Heart left ventricle (tissue), 16 donors: ENCODE results near the gene ASTN2. TPM values are rescaled to one million over a fixed set of nuclear protein-coding genes. Genes with fewer than 3 reads are reported as not detected.
A peak's percentile ranks its signal among the peaks of the same experiment; 100 is the strongest.

Experiments
- ATAC-seq, 4 donors: fragments of 200-7000 bp; cut with Tn5 transposase; one replicate each; pipeline ENCODE4 v1.9.1; 2020 to 2022; ENCODE audit warnings: moderate library complexity in 4 of 4, mild to moderate bottlenecking in 3 of 4, moderate number of reproducible peaks in 1 of 4
- DNase-seq, 5 donors: peaks; one replicate each; pipeline ENCODE4 v3.0.0-alpha.2; 2020
- H3K27ac ChIP-seq, 12 donors: fragments of 200-600 bp; sonication (generic) in 4 of 12; one replicate each; pipeline versions ENCODE4 v1.5.0 to v1.8.0; 2016 to 2022; ENCODE audit warnings: mild to moderate bottlenecking in 2 of 12
- H3K27me3 ChIP-seq, 9 donors: fragments of 200-600 bp; sonication (generic) in 2 of 9; one replicate each; pipeline versions ENCODE4 v1.5.1 to v1.8.0; 2016 to 2022; ENCODE audit warnings: mild to moderate bottlenecking in 3 of 9
- H3K36me3 ChIP-seq, 9 donors: fragments of 200-600 bp; sonication (generic) in 2 of 9; one replicate each; pipeline versions ENCODE4 v1.5.0 to v1.8.0; 2018 to 2022; ENCODE audit warnings: mild to moderate bottlenecking in 2 of 9
- H3K4me1 ChIP-seq, 12 donors: fragments of 200-600 bp; sonication (generic) in 4 of 12; one replicate each; pipeline versions ENCODE4 v1.5.0 to v1.8.0; 2016 to 2022; ENCODE audit warnings: mild to moderate bottlenecking in 3 of 12
- H3K4me3 ChIP-seq, 12 donors: fragments of 200-600 bp; sonication (generic) in 4 of 12; one replicate each; pipeline versions ENCODE4 v1.5.0 to v1.8.0; 2017 to 2022; ENCODE audit warnings: mild to moderate bottlenecking in 9 of 12, moderate library complexity in 4 of 12
- H3K9me3 ChIP-seq, 12 donors: fragments of 200-600 bp; sonication (generic) in 4 of 12; one replicate each; pipeline versions ENCODE4 v1.5.0 to v1.8.0; 2016 to 2022; ENCODE audit warnings: mild to moderate bottlenecking in 1 of 12
- POLR2A ChIP-seq, 2 donors: fragments of 450-650 bp; IDR thresholded peaks; one replicate each; pipeline ENCODE4 v1.6.1; 2017; ENCODE audit warnings: antibody characterized with exemption in 2 of 2, mild to moderate bottlenecking in 2 of 2, moderate library complexity in 2 of 2
- WGBS, 4 donors: extraction: QIAGEN DNeasy Blood & Tissue Kit in 2 of 4; methylation state at CpG; one replicate each; pipeline versions ENCODE4 v1.1.5 to v1.1.7; 2013 to 2018; 5-methylcytosine and 5-hydroxymethylcytosine counted together
- intact Hi-C, 10 donors: fragments of 100-400 bp; cut with DNase I; formaldehyde crosslinking; loops; one replicate each; pipeline versions ENCODE4 v1.11.1 to v1.14.2; 2022
- polyA plus RNA-seq, 2 donors: library from polyadenylated mRNA; stranded (reverse); fragments of 200-250 nt; gene quantifications; one replicate each; pipeline ENCODE4 v1.2.3, GENCODE V29; 2013
- total RNA-seq, 9 donors: library from RNA; depleted of rRNA in 2 of 9; stranded (reverse); fragments of >200 nt in 2 of 9; fragmentation: NEBNext Ultra II Directional in 3 of 9; extraction: Animal tissue kit (Norgen Biotek cat#: 25700) in 3 of 9; gene quantifications; one replicate each; pipeline versions ENCODE4 v1.1.0 to v1.2.4, GENCODE V29; 2016 to 2023
- TF ChIP-seq, protein P1 (sequence below), 12 donors: fragments of 200-600 bp; sonication (generic) in 4 of 12; IDR thresholded peaks; one replicate each; pipeline versions ENCODE4 v1.5.0 to v1.8.0; 2018 to 2022; ENCODE audit warnings: antibody characterized with exemption in 12 of 12, mild to moderate bottlenecking in 5 of 12
- donor health status: ischemic (EF 13 %, LVEDD 7.1; RV severe dilation, severe dysfunction).
- donor health status: healthy with polysubstance abuse.
- donor health status: DM: no; HTN: yes; CAD: no.
- donor health status: DM: no; HTN: no; CAD: no.
- donor health status: ischemic (EF 25% LVEDD 6.9; RV normal size, moderate dysfunction).
- donor health status: ischemic (EF 25% LVEDD 5.7; RV mildly dilated, moderate dysfunction).
- donor health status: healthy.
- donor health status: DM: yes; HTN: yes; CAD: no.
- donor health status: ischemic (EF 35%, LVEDD 5.7; RV mildly dilated, moderate dysfunction).
- donor health status: nonischemic (EF 11% LVEDD 7.7; RV severe dilation, severe dysfunction).
- donor health status: DM: yes; HTN: yes; CAD: no.
- donor health status: PGD.
- donor health status: ischemic (EF 29% LVEDD 5.4; RV normal size, mild dysfunction).
- donor health status: nonischemic (EF 23%, LVEDD 6.1; RV moderate dilation, normal function).

ASTN2 gene
- total and polyA plus RNA-seq, 11 donors = 2.5 to 6.0 (median 3.5) TPM

DNA sequence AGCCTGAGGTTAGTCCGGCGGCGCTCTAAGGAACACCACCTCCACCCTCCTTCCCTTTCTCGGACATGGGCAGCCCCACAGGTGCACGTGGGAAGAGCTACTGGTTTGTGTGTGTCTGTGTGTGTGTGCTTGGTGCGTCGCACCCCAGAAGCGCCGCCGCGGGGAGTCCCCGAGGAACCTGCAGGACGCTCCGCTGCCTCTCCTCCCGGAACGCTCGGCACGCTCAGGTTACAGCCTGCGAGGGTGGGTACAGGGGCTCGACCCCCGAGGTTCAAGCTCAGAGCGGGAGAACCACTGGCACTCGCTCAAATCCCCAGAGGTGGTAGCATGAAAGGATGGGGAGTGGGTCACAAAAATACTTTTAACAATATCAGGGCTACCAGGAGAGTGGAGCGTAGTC is 2.0 kb downstream of the ASTN2 start:
- intact Hi-C loops = loop anchor here in 6 of 10 donors (5.0 to 10.0 kb wide), 5 partner anchors 168 to 336 kb away; no protein-coding TSS in a partner anchor
- Histone ChIP-seq H3K4me1 (peaks cover 0 to 28% (median 5%) of the 10 kb centered on the region in 12 donors), H3K27me3 (peaks cover 23 to 72% (median 42%) of the 10 kb centered on the region in 9 donors), H3K9me3 (no peaks in the 10 kb centered on the region), H3K27ac (no peak overlapping the region), H3K4me3 (peak overlapping the region in 7 of 12 donors; percentile 37 to 59 (median 51)), H3K36me3 (no peaks in the 10 kb centered on the region)
- WGBS, 4 donors = 2 to 10% (median 8%) methylated on average over 18 to 24 of the region's 24 CpGs
- no peak for ATAC-seq
- TF ChIP-seq POLR2A (IDR thresholded peaks at IDR 0.05) = no peak
- TF ChIP-seq, protein P1, sequence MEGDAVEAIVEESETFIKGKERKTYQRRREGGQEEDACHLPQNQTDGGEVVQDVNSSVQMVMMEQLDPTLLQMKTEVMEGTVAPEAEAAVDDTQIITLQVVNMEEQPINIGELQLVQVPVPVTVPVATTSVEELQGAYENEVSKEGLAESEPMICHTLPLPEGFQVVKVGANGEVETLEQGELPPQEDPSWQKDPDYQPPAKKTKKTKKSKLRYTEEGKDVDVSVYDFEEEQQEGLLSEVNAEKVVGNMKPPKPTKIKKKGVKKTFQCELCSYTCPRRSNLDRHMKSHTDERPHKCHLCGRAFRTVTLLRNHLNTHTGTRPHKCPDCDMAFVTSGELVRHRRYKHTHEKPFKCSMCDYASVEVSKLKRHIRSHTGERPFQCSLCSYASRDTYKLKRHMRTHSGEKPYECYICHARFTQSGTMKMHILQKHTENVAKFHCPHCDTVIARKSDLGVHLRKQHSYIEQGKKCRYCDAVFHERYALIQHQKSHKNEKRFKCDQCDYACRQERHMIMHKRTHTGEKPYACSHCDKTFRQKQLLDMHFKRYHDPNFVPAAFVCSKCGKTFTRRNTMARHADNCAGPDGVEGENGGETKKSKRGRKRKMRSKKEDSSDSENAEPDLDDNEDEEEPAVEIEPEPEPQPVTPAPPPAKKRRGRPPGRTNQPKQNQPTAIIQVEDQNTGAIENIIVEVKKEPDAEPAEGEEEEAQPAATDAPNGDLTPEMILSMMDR (IDR thresholded peaks at IDR 0.05) = no peak
- DNase-seq = peak in 1 of 5 donors; percentile 54

DNA sequence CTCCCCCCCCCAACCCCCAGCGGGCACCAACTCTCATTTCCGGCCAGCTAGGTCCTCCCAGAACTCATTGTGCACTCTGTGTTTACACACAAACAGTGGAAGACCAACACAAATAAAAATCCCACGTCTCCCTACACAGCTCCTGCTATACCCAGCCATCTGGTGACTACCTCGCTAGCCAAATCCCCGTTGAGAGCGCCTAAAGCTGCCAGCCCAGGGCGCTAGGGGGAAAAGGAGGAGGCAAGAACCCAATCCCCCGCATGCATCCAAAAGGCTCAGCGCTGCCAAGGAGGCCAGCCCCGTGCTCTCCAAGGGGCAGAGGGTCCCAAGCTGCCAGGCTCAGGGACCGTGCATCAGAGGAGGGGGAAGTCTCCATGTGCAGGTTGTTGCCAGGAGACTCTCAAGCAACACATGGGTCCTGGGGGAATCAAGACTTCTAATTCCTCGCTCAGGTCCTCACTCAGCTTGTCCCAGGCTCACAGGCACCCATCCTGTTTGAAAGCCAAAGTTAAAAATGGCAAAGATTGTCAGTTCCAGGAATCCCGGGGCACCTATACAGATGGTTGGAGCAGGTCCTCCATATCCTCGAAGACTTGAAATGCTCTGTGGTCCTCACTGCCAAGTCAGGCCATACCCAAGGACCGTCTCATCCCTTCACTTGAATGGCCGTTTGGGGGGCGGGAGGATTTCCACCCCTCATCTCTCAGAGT is 2.7 kb downstream of the ASTN2 start:
- no peak overlapping the region for H3K27ac ChIP-seq
- H3K9me3 ChIP-seq = no peaks in the 10 kb centered on the region
- H3K36me3 ChIP-seq = no peaks in the 10 kb centered on the region
- WGBS, 4 donors = 30 to 40% (median 36%) methylated on average over 8 to 17 of the region's 17 CpGs
- TF ChIP-seq POLR2A (IDR thresholded peaks at IDR 0.05) = no peak
- TF ChIP-seq, protein P1 (IDR thresholded peaks at IDR 0.05) = no peak
- ATAC-seq (no peak), DNase-seq (no peak)
- intact Hi-C loops = loop anchor here in 6 of 10 donors (5.0 to 10.0 kb wide), 5 partner anchors 167 to 335 kb away; no protein-coding TSS in a partner anchor
- peaks cover 23 to 67% (median 42%) of the 10 kb centered on the region in 9 donors for H3K27me3 ChIP-seq
- no peak overlapping the region for H3K4me3 ChIP-seq
- H3K4me1 ChIP-seq = peaks cover 0 to 28% (median 5%) of the 10 kb centered on the region in 12 donors

DNA sequence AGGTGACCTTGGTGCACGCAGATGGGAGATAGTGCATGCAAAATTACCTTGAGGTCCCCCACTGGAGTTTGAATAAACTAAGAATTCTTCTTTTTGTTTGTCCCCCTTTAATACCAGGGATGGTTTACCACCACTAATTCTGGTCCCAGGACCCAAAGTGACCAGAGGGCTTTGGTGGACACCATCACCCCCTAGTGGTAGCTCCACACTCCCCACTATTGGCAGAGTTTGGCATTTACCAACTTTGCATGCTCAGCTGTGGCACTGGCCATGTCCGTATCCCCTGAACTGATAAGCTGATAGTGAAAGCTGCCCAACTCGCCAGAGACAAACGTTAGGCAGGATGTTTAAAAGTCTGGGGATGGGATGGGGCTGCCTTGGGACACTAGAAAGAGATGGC is 3.3 kb downstream of the ASTN2 start:
- intact Hi-C loops = loop anchor here in 6 of 10 donors (2.0 to 10.0 kb wide), 6 partner anchors 163 to 334 kb away; no protein-coding TSS in a partner anchor
- Histone ChIP-seq H3K4me1 (peaks cover 0 to 28% (median 5%) of the 10 kb centered on the region in 12 donors), H3K36me3 (no peaks in the 10 kb centered on the region), H3K27ac (no peak overlapping the region), H3K4me3 (no peak overlapping the region), H3K27me3 (peaks cover 23 to 63% (median 42%) of the 10 kb centered on the region in 9 donors), H3K9me3 (no peaks in the 10 kb centered on the region)
- WGBS, 4 donors = 9 to 15% (median 11%) methylated on average over 4 of the region's 4 CpGs
- TF ChIP-seq, protein P1 (IDR thresholded peaks at IDR 0.05) = peak in 11 of 12 donors; percentile 23 to 58 (median 43)
- no peak for TF ChIP-seq POLR2A (IDR thresholded peaks at IDR 0.05)
- ATAC-seq (peak in 2 of 4 donors; percentile 33 to 44), DNase-seq (no peak)

DNA sequence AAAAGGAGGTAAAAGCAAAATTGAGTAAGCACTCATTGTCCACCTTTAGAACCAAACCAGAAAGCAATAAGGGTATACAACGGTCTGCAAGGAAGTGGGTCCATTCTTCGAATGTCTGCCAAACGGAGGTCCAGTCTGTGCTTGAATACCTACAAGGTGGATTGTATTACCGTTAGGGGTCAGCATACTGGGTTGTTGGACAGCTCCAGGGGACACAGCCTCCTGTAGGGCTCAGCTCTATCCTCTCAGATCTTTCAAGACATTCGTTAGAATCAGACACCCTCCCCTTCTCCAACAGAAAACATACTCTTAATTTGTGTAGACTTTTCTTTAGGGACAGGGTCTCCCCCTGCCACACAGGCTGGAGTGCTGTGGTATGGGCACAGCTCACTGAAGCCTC is 5.5 kb downstream of the ASTN2 start:
- H3K27ac ChIP-seq = no peak overlapping the region
- WGBS, 4 donors = 55 to 62% (median 57%) methylated on average over 5 of the region's 5 CpGs
- no peak overlapping the region for H3K4me3 ChIP-seq
- peaks cover 0 to 16% (median 3%) of the 10 kb centered on the region in 12 donors for H3K4me1 ChIP-seq
- H3K27me3 ChIP-seq = peaks cover 20 to 63% (median 30%) of the 10 kb centered on the region in 9 donors
- DNase-seq = no peak
- no peak for ATAC-seq
- intact Hi-C loops = no loop called here
- no peaks in the 10 kb centered on the region for H3K36me3 ChIP-seq
- TF ChIP-seq, protein P1 (IDR thresholded peaks at IDR 0.05) = no peak
- no peak for TF ChIP-seq POLR2A (IDR thresholded peaks at IDR 0.05)
- H3K9me3 ChIP-seq = no peaks in the 10 kb centered on the region
